RPMI7951 (cell line): ENCODE results near the gene RNF103. TPM values are rescaled to one million over a fixed set of nuclear protein-coding genes. Genes with fewer than 3 reads are reported as not detected.
A peak's percentile ranks its signal among the peaks of the same experiment; 100 is the strongest.
"Not testable (repeated sequence)": the region's sequence is repeated elsewhere in the genome, so short reads cannot be mapped to it uniquely, and the experiment has no call there.

ENCODE experiments used
- DNase-seq: peaks from one replicate; pipeline ENCODE4 v3.0.0-alpha.2; 2012; ENCODE audit warnings: low read depth
- total RNA-seq: library from RNA; depleted of rRNA; stranded (reverse); fragments of >200 nt; shearing (Covaris generic); gene quantifications from 2 replicates; pipeline ENCODE4 v1.2.3, GENCODE V29; 2014

Gene RNF103
- total RNA-seq, 1 experiment from 2014 or later, result 12.5 TPM

DNA sequence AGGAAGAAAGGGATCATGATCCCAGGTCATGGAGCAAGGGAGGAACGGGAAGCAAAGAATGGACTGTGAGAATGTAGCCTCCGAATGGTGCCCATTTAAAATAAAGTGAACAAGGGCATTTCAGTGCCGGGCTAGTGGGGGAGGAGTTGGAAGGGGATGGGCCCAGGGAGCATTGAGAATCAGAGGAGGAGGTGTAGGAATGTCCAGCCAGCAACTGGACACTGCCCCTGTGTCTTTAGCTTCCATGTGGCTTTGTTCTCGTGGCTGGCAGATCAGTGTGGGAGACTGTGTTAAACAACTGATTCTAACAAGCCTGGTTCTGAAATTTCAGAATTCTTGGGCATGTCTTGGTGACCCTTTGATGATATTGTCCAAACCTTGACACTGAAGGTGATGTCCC is 1.4 kb upstream of the RNF103 start:
- no peak for DNase-seq

DNA sequence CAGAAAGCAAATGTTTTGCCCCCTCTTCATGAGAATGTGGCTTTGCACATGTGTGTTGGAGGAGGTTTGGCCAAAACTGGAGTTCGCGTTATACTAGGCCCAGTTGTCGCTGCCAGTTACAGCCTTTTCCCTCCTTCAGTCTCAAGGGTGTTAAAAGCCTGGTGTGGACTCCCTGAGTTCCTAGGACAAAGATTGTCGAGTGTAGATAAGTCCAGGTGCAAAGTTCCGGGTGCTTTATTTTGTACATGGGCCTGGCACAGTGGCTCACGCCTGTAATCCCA is 542 bp upstream of the RNF103 start:
- peak; percentile 12 for DNase-seq

DNA sequence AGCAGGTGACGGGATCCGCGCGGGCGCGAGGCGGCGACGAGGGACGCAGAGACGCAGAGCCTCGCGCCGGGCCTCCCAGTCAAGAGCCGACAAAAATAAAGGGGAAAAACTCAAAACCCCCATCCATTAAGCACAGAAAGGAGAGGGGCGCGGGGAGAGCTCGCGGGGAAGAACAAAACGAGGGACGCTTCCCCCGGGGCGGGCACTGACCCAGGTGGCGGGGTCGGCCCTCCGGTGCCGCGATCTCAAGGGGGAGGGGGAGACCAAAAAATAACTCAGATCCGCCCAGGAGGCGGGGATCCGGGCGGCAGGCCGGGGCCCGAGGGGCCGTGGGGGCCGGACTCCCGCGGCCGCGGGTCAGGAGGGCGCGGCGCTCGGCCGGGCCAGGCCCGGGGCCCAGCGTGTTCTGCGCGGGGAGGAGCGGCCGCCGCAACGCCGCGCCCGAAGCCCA is 597 bp downstream of the RNF103 start:
- DNase-seq, result no peak

DNA sequence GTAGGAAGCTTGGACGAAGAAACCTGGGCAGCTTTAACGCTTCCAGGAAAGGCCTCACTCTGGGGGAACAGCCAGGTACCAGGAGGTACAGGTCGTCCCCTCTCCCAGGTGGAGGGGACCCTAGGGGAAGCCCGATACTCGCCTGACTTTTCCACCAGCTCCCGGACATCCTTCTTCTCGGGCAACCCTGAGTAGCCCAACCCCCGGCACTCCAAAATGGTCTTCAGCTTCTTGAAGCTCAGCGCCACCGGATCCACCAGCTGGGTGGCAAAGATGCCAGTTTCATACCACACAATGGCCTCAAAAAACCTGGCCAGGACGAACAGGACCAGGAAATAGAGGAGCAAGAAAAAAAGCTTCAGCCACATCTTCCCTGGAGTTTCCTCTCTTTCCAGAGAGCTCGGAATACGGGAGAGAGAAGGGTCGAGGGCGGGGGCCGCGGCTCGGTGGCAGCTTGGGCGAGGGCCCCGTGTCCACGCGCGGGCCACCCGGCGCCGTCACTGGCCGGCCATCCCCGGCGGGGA is 1.1 kb downstream of the RNF103 start:
- DNase-seq, result peak; percentile 27

DNA sequence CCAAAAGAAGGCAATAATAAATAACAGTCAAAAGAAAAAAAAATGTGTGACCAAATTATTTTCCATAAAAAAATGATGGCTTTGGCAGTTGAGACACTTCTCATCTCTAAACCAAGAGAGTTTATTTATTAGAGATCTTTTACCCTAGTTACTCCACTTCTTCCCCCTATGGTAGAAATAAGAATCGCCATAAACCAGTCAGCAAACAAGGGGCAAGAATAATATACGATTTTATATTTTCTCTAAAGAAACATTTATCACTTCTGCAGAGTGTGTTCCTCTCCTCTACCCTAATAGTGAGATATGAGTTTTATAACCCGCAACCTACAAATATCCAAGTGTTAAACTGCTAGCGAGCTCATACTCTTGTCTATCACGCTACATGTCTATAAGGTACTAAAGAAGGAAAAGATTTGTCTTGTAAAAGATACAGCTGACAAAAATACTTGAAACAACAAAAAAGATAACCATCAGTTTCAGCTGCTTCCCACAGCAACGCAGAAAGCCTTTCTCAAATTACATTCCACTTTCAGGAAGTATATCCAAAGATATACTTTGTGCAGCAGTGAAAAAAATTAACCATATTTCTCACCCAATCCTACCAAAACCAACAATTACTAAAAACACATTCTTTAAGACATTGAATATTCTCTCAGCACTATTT is 2.3 kb downstream of the RNF103 start:
- DNase-seq, result peak; percentile 30

DNA sequence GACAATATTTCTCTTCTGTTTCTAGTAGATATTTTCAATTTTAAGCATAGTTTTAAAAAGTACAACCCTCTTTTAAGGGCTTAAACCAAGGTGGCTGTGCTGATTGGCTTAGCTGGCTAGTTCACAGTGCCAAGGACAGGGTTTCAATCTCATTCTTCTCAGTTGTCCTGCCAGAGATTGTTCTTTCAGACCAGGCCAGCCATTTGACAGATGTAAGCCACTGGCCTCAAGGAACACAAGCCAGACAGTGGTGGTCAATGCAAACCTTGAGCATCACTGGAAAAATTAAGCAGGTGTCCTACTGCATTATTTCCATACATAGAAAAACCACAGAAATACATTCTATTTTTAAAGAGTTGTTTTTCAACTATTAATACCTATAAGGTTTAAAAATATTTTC is 5.9 kb downstream of the RNF103 start:
- DNase-seq, result no peak

DNA sequence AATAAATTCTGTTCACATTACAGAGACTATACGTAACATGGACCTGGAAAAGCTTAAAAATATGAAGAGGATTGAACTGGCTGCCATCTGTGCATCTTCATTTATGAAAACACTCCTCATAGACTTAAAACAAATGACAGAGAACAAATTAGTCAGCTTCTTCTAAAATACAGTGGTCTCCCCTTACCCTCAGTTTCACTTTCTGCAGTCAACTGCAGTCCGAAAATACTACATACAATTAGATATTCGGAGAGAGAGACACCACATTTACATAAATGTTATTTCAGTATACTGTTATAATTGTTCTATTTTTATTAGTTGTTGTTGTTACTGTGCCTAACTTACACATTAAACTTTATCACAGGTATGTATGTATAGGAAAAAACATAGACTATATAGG is 6.5 kb downstream of the RNF103 start:
- DNase-seq, result no peak

DNA sequence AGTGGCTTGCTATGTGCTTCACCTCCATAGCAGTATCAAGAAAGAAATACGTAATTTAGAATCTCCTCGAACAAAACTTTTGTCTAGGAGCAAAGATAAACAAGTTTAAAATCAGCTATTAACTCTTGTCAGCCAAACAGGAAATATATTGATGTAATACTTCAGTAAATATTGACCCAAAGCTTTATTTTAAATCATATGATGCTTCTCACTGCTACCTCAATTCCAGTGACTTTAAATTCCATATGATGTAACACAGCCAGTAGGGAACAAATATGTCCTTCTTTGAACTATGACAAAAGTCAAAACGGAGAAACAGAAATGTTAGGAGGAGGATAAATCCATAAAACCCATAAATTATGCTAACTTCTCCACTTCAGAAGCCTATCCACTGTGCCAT is 7.2 kb downstream of the RNF103 start:
- DNase-seq, result no peak

DNA sequence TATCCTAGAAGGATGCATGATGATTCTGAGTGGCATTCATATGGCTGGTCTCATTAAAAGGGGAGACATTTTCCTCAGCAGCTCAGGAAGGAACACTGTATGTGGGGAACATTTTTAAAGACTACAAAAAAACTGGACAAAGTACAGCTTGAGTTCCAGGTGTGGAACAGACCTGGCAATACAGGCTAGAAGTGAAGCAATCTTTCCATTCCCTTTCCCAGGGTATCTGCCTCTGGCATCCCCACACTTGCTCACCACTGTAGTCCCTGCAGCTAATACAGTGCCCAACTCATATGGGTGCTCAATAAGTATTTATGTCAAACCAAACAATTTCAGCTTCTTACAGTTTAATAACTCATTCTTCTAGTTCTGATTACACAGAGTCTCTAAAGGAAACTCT is 8.1 kb downstream of the RNF103 start:
- no peak for DNase-seq

DNA sequence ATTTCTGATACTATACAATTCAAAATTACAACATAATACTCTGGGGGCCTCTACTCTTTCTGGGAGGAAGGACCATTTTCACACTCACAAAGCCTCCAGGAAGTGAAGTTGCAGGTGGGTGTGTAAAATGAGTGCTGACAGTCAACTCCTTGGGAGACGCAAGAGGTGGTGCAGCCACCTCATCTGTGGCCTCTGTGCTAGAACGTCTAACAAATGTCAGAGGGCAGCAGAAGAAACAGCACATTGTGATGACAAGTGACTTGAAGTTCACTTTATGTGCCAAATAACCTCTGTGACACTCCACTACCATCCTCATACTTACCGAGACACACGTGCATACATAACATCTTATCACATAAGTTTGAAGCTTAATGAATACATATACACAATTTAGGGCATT is 10.2 kb downstream of the RNF103 start:
- DNase-seq, result no peak

DNA sequence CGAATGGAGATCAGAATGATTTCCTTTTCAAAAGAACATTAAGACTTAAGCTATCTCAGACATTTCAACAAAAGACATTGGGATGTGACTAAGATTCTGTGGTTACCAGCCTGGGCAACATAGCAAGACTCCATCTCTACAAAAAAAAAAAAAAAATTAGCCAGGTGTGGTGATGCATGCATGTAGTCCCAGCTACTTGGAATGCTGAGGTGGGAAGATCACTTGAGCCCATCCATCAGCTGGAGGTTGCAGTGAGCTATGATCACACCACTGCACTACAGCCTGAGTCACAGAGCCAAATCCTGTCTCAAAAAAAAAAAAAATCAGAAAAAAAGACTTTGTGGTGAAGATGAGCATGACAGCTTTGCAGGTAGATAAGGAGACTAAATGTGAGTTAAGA is 12.8 kb downstream of the RNF103 start:
- no peak for DNase-seq

DNA sequence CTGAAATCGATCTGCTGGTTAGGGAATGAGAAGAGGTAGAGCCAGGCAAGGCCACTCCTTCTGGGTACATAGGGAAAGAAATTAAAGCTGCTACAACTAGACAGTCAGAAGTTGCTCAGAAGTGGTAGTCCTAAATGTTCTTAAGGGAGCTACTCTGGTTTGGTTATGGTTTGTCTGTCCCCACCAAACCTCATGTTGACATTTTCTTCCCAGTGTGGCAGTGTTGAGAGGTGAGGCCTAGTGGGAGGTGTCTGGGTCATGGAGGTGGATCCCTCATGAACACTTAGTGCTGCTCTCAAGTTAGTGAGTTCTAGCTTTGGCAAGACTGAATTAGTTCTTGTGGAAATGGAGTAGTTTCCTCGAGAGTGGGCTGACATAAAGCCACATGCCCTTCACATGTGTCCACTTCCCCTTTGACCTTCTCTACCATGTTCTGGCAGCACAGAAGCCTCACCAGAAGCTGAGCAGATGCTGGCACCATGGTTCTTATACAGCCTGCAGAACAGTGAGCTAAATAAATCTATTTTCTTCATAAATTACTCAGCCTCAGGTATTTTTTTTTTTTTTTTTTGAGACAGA is 14.7 kb downstream of the RNF103 start:
- no peak for DNase-seq

DNA sequence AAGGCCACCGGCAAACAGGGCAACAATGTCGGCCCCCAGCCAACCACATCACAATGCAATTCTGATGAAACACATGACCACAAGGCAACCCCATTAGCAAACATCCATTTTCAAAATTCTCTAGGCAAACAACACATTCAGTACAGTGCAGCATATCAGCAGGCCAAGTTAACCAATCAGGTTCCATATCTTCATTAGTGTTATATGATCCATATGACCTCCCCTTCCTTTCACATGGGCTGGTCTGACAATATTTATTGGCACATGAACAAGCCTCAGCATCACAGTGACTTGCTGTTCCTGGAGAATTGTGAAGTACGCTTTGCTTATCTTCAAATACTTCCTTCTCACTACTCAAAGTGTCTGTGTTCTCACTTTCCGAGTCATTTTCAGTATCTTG is 19.8 kb downstream of the RNF103 start:
- no peak for DNase-seq

DNA sequence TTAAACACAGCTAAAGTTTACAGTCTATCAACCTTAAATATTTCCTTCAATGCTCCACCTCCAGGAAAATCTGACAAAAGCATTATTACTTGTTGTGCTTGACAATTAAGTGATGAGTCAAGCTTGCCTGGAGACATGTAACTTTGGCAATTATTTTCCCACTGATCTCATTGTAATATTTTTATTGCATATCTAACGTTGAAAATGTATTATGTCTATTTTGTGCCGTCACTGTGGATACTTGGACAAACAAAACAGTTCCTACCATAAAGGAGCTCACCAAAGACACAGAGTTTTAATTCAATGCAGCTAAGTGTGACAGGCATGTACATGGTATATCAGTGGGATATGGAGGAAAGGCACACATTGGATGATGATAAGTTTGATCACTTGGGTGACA is 24.7 kb downstream of the RNF103 start:
- DNase-seq, result no peak

DNA sequence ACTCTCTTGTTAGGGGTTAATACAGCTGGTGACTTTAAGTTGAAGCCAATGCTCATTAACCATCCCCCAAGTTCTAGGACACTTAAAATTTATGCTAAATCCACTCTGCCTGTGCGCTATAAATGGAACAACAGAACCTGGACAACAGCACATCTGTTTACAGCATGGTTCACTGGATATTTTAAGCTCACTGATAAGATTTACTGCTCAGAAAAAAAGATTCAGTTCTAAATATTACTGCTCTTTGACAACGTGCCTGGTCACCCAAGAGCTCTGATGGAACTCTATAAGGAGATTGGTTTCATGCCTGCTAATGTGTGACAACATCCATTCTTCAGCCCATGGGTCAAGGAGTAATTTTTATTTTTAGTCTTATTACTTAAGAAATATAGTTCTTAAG is 27.5 kb downstream of the RNF103 start:
- DNase-seq, result no peak

DNA sequence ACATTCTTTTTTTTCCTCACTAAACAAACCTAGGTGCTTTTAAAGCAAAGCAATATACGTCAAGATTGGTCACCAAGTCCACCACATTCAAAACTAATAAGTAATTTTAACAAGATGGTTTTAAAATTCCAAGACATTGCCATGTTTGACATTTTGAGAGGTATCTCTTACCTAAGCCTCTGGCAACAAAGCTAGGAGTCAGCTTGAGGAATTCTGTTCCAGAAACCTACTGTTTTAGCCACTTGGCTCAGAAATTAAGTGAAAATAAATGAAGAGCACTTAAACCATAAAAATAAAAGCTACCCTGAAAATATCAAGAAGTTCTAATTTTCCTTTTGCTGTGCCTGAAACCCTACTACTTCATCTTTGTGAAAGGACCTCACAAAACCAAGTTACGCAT is 30.4 kb downstream of the RNF103 start:
- DNase-seq, result no peak

DNA sequence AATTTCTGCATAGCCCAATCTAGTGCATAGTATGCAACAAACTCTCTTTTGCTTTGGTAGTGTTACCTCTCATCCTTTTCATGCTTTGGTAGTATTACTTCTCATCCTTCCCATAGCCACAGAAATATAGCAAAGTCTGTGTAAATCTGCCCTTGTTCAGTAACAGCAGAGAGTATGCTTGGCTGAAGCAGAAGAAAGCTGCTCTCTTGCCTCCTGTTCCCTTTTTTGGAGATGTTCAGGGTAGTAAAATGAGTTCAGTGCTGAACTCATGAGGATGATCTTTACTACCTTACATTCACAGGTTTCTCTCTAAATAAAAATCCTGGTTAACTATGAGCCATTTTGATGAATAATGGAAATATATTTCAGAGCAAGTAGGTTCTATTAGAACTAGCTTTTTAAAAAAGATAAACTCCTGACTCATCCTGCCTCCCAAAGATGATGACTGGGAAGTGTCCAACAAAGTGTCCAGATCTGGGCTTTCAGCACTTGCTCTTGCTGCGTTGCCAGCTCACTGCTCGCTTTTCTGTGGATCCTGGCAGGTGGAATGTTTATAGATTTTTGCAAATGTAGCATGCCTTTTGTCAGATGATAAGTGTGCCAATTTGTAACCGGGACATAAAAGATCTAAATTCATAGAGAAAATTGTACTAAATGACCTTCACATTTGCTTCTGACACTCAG is 31.0 kb downstream of the RNF103 start:
- DNase-seq, result no peak

DNA sequence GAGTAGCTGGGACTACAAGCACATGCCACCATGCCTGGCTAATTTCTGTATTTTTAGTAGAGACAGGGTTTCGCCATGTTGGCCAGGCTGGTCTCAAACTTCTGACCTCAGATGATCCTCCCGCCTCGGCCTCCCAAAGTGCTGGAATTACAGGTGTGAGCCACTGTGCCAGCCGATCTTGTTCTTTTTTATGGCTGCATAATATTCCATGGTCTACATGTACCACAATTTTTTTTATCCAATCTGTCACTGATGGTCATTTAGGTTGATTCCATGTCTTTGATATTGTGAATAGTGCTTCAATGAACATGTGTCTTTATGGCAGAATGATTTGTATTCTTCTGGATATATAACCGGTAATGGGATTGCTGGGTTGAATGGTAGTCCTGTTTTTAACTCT is 34.0 kb downstream of the RNF103 start:
- not testable (repeated sequence) for DNase-seq

DNA sequence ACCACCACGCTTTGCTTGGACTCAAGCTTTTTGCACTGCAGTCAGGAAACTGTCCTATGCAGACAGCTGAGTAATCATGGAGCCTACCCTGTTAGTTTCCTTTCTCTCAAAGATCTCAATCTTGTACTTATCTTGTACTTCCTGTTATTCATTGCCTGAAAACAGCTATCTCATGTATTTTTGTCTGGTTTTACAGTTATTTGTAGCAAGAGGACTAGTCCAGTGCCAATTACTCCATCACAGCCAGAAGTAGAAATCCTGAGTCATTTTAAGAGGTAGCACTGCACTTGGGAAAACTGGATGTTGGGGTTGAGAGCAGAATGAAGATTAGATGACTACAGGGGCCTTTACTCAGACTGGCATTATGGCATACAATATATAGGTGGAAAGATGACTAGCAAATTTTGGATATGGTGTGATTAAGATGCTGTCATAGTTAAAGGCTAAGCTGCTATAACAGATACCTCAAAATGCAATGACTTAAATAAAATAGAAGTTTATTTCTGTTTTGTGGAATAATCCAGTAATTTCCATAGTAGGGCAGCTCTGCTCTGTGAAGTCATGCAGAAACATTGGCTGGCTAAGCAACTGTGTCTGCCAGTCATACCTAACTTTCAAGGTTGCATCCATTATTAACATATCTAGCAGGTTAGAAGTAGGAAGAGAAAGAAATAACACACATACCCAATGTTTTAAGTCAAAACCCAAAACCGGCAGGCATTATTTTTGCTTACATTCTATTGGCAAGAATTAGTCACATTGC is 39.3 kb downstream of the RNF103 start:
- DNase-seq, result peak; percentile 28

DNA sequence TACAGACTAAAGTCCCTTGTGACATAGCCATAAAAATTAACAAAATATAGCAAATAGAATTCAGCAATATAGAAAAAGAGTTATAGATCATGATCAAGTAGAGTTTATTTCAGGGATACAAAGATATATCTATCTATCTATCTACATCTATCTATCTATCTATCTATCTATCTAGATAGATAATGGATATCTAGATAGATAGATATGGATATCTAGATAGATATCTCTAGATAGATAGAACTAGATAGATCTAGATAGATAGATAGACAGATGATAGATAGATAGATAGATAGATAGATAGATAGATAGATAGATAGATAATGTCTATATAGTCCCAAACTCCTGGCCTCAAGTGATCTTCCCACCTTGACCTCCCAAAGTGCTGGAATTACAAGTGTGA is 43.1 kb downstream of the RNF103 start:
- DNase-seq, result no peak

DNA sequence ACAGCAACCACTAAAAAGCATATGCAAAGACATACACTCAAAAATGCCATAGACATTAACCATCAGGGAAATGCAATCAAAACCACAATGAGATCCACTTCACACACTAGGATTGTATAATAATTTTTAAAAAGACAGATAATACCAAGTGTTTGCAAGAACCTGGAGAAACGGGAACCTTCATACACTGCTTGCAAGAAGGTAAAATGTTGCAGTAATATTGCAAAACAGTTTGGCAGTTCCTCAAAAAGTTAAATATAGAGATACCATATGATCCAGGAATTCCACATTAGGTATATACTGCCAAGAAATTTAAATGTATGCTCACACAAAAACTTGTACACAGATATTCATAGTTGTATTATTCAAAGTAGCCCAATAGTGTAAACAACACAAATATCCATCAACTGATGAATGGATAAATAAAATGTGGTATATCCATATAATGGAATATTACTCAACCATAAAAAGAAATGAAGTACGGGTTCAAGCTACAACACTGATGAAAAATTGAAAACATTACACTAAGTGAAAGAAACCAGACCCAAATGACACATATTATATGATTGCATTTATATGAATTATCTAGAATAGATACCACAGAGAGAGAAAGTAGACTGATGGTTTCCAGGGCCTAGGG is 45.7 kb downstream of the RNF103 start:
- DNase-seq, result no peak

DNA sequence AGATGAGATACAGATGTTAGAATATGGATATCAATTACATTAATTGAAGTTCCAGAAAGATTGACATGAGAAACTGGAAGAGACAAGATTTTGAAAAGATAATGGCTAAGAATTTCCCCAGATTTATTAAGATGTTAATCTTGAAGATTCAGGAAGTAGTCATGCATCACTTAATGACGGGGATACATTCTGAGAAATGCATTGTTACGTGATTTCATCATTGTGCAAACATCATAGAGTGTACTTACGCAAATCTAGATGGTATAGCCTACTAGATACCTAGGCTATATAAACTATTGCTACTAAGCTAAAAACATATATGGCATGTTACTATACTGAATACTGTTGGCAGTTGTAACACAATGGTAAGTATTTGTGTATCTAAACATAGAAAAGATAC is 53.6 kb downstream of the RNF103 start:
- no peak for DNase-seq
